Measurements from ENCODE around the gene CC2D1A.

CC2D1A gene

DNA sequence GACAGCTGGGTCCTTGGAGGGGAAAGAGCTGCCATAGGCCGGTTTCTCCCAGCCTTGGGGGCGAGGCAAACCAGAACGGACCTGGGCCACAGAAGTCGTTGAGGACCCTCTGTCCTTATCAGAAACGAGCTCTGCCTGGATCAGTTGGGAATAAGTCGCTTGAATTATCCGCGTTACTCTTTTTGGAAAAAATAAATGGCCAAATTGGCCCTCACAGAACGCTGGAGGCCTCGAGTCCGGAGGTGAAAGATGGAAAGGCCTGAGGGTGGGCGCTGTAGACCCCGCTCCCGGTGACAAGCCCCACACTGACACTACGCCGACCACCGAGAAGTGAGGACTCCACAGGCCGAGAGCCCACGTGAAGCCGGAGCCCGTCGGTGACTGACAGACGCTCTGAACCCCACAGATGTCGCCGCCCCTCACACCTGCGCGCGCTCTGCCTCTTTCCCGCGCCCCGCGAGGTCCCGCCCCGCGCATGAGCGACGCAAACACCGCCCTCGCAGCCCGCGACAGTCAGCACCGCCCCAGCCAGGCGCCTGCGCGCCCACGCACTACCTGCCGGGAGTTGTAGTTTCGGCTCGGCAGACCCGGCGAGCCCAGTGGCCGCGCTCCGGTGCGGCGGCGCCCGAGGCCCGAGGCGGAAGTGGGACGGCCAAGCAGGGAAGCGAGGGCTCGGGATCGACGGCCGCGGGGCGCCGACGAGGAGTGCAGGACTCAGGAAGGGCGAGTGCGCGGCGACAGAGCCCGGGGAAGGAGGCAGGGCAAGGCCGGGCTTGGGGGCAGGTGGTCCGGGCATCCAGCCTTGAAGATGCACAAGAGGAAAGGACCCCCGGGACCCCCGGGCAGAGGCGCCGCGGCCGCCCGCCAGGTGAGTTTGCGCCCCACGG, at the start of gene CC2D1A, which contains the start of gene BRME1:
TSS of gene CC2D1A (plus strand) at position 568 of the 887 bp plus-strand sequence. CDS start at position 809, 241 bp downstream.
TSS of gene BRME1 (minus strand) at position 484 of the 887 bp plus-strand sequence. CDS start 1,225 bp downstream, outside the sequence.
- peak; percentile 79 for DNase-seq (ENCODE audit: low spot score)

DNA sequence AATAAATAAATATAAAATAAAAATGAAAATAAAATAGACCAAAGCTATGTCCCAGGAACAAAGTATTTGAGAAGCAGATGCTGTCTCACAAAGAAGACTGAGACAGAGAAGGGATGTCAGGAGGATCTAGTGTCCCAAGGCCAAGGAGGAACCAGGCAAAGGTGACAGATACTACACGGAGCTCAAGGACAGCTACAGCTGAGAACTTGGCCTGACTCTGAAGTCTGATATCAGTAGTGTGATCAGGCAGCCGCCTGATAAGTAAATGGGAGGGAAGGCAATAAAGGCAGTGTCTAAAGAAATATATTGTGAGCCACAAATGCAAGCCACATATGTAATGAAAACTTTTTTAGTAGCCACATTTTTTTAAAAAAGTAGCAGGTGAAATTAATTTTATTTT, 49.5 kb upstream of the CC2D1A start:
- no peak for DNase-seq (ENCODE audit: low spot score)

DNA sequence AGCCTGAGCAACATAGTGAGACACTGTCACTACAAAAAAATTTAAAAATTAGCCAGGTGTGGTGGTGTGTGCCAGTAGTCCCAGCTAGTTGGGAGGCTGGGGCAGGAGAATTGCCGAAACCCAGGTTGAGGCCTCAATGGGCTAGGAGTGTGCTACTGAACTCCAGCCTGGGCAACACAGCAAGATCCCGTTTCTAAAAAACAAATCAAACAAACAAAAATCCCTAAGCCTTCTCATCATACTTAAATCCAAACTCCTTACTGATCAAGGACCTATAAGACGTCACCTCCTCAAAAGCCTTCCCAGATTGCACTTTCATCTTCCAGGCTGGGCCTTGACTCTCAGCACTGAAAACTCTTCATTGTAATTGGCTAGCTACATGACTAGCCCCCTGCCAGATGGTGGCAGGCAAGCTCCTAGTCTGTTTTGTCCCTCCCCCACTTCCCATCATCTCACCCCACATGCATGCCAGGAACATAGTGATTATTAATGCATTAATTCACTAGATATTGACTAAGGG, 46.6 kb upstream of the CC2D1A start:
- no peak for DNase-seq (ENCODE audit: low spot score)

DNA sequence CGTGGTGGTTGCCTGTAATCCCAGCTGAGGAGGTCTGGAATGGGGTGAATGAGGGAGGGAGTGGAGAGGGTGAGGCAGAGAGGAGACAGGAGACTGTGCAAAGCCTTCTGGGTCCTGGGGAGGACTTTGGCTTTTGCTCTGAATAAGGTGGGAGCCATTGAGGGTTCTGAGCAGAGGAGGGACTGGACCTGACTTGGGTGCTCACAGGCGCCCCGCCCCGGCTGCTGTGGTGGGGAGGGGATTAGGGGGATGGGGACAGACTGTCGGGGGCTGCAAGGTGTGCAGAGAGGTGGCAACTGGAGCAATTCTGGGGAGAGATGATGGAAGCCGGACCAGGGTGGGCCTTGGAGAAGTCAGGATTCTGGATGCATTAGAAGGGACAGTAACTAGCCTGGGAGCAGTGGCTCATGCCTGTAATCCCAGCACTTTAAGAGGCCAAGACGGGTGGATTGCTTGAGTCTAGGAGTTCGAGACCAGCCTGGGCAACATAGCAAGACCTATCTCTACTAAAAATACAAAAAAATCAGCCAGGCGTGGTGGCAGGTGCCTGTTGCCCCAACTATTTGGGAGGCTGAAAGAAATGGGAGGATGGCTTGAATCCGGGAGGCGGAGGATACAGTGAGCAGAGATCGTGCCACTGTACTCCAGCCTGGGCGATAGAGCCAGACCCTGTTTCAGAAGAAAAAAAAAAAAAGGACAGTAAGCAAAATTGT, 45.2 kb upstream of the CC2D1A start:
- DNase-seq (ENCODE audit: low spot score), result no peak

DNA sequence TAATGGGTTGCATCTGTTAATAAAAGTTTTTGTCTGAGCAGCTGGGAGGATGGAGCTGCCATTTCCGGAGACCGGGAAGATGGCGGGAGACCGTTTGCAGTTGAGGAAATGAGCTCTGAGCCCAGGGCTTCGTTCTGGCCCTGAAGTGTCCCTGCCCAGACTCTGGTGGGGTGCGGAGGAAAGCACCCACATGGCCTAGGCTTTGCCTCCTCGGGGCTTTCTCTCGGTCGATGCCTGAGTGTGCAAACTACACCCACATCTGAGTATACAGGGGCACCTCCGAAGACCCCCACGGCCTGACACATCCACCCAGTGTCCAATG, 44.6 kb upstream of the CC2D1A start:
- DNase-seq (ENCODE audit: low spot score), result no peak

DNA sequence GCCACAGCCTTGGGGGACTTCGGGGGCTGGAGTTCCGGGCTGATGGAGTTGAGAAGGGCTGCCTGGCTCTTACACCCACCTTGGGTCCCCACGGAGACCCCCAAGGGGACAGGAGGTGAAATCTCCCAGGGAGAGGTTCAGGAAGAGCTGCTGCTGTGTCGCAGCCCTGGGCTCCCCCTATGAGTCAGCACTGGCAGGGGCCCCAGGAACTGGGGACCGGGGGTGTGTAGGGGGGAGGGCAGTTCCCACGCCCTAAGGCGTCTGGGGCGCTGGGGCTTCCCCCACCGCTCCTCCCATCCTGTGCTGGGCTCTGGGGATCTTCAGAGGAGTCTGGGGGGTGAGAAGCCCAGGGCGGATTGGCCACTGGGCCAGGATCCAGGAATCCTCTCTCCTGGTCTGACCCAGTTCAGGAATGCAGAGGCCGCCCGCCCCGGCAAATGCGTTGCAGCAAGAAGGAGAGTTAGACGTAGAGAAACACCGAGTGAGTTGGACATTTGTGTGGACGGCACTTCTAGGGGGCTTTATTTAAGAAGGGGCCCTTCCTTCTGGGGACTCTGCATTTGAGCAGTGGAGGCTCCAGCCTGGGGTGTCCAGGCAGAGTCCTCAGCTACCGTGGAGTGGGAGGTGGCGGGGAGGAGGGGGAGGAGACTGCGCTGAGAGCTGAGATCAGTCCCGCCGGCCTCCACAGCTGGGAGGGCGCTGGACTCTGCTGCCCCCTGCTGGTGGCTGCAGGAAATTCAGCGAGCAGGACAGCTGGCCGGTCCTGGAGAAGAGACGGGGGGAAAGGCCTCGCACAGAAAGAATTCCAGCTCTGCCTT, 44.1 kb upstream of the CC2D1A start:
- peak; percentile 85 for DNase-seq (ENCODE audit: low spot score)

DNA sequence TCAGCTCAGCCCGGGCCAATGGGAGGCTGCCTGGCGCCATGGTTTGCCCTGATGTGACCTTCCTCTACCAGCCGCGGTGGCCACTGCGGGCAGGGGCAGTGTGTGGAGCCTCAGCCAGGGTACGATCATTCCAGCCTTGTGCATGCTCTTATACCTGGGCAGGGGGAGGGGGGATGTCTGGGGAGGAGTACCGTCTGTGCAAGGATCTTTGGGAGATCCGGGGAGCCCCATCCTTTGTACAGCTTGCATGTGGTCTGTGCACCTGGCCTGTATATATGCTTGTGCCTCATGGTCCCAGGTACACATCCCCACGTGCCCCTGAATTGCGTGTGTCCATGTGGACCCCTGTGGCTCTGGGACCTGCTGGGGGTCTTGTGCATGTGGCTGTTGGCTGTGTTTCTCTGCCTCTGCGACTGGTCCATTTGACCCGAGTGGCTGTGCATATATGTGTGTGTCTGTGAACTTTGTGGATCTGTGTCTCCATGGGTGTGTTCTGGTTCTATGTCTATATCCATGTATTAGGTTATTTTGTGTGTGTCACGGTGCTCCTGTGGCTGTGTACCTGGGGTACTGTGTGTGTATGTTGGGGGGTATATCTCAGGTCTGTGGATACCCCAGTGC, 41.8 kb upstream of the CC2D1A start:
- no peak for DNase-seq (ENCODE audit: low spot score)

DNA sequence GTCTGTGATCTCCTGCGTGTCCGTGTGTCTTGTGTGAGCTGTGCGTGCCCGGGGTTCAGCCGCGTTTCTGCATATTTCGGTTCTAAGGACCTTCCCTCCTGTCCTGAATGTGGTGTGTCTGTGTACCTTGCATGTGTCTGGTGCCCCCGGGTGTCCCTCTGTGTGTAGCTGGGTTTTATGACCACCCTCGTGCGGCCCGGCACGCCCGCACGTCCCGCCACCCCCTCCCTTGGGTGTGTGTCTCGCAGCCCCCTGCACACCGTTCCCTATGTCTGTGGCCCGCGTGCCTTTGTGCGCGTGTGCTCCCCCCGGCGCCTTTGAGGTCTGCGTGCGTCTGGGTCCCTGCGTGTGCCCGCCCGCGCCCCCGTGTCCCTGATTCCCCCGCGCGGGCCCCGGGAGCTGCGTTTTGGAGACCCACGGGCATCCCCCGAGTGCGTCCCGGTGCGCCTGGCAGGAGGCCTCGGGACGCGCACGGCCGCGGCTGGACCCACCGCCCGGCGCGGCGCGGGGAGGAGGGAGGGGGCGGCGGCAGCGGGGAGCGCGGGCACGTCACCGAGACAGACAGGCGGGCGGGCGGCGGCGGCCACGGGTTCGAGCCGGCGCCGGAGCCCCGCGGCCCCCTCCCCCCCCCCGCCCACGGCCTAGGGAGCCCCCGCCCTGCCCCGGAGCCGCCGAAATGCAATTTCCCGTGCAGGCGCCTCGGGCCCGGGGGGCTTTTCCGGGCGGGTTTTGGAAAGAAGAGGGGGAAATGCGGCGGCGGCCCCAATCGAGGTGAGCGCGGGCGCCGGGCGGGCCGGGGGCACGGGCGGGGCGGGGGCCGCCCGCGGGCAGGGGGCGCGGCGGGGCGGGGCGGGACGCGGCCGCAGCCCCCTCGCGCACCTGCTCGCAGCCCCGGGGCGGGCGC, 41.1 kb upstream of the CC2D1A start:
- no peak for DNase-seq (ENCODE audit: low spot score)

DNA sequence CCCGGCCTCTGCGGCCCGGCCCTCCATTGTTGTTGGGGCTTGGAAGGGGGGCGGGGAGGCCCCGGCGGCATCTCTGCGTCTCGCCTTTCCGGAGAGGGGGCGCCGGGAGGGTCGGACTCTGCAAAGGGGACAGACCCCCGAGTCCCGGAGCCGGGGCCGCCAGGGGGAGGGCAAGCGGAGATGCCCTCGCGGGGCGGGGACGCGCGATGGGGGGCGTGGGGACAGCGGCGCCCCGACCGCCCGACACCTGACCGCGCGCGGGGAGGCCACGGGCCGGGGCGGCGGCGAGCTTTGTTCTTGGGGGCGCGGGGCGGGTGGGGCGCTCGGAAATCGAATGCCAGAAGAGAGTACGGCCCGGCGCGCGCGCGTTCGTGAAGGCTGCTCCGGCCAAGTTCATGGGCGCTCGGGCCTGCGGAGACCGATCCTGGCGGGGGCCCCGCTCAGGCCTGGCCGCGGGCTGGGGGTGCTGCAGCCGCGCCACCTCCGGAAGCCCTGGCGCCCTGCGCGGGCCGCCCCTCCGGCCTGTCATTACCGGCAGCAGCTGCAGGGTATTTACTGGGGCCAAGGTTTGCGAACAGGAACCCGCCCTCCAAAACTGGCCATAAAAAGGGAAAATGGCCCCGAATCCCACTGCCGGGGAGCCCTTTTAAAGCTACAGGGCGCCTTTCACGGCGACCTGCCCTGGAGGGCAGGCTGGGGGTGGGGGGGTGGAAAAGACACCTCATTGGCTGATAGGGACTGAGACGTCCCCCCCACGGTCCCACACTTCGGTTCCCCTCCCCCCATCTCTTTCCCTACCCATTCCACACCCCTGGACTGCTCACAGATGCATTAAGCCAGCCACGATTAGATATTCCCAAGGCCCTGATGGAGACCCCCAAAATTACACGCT, 40.2 kb upstream of the CC2D1A start:
- no peak for DNase-seq (ENCODE audit: low spot score)

DNA sequence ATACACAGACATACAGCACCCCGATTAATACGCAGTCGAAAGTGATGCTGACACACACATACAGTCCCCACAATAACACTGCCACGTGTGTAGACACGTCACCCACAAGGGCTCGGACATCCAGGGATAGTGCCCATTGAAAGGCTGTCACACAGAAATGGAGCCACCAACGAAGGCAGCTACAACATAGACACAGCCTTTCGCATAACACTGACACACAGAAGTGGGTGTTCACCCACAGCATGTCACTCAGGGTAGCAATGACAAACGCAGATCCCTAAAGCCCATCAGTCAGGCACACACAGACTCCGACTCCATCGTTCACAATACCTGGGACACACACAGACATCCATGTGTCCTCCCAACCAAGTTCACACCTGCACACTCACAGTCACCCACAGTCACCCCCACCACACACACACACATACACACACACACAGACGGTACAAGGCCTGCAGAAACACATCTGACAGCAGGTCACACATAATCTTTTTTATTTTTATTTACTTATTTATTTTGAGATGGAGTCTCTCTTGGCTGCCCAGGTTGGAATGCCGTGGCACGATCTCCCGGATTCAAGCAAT, 39.4 kb upstream of the CC2D1A start:
- DNase-seq (ENCODE audit: low spot score), result no peak

DNA sequence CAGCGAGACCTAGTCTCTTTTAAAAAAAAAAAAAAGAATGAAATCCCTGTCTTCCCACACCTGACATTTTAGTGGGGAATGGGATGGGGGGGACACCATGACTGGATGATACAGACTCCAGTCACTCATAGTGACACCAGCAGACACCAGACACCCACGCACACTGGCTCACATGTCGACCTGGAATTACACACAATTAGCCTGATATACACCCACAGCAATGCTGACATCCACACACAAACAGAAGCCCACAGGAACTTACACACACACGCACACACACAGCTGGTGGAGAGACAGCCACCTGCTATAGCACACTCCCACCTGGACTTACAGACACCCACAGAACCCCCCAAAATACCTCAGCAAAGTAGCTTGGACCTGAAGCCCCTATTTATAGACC, 37.3 kb upstream of the CC2D1A start:
- DNase-seq (ENCODE audit: low spot score), result no peak

DNA sequence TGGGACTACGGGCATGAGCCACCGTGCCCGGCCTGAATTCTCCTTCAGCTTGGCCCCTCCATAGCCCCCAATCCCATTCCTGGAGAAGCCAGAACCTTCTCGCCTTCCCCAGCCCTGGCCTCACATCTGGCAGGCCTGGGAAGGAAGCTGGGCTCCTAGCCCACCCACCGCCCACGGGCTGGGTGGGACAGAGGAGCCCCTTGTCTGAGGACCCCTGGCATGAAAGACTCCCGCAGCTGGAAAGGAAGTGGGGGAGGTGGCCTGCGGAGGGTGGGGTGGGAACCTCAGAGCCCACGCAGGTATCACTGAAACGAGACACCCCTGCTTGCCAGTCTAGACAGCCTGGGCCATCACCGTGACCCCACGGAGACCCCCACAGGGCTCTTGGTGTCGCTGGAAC, 36.7 kb upstream of the CC2D1A start:
- no peak for DNase-seq (ENCODE audit: low spot score)

DNA sequence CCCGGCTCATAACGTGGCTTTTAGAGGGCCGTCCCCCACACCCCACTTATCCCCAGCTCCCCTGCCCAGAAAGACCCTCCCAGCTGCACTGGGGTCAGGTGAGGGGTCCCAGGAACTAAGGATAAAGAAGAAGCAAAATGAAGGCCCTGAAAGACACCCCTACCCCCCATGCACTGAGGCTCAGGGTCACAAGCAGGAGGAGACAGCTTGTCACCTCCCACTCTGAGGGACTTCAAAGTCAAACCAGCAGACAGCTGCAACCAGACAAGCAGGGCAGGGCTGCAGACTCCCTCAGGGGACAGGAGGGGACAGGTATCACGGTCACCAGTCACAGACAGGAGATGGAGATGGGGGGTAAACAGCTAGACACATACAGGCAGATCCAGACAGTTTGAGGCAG, 35.1 kb upstream of the CC2D1A start:
- DNase-seq (ENCODE audit: low spot score), result no peak

DNA sequence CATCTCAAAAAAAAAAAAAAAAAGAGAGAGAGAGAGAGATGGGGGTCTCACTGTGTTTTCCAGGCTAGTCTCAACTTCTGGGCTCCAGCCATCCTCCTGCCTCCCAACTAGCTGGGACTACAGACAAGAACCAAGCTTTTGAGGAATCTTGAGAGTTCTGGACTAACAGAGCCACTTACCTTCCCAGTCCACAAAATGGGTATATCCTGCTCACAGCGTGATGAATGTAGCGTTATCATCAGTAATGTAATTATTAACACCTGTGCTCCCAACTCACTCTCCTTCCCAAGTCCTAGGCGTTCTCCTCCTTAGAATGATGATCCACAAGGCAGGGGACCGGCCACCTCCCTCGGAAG, 33.7 kb upstream of the CC2D1A start:
- no peak for DNase-seq (ENCODE audit: low spot score)

DNA sequence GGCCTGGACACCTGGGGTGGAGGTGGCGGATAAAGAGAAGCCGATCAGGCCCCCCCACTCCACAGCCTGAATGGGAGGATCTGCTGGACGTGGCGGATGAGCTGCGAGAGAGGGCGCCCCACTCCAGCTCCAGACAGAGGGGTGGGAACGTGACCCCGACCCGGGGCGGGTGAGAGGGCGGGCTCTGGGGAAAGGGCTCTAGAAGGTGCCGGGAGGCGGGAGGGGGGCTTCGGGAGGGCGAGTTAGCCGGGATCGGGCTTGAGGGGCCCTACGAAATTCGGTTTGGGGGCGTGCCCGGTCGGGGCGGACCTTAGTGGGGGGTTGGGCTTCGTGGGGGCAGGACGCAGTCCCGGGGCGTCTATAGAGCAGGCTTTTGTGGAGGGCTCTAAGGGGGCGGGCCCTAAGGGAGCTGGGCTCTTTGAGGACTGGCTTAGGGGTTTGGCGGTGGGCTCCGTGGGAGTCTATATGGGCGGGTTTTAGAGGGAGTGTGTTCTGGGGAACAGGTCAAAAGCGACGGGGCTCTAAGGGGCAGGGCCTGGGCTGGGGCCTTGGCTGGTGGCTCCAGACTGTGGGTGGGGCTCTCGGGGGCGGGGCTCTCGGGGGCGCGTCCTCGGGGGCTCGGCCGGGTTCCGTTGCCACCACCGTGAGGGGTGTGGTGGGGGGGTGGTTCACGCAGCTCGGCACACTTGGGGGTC, 33.2 kb upstream of the CC2D1A start:
- no peak for DNase-seq (ENCODE audit: low spot score)

DNA sequence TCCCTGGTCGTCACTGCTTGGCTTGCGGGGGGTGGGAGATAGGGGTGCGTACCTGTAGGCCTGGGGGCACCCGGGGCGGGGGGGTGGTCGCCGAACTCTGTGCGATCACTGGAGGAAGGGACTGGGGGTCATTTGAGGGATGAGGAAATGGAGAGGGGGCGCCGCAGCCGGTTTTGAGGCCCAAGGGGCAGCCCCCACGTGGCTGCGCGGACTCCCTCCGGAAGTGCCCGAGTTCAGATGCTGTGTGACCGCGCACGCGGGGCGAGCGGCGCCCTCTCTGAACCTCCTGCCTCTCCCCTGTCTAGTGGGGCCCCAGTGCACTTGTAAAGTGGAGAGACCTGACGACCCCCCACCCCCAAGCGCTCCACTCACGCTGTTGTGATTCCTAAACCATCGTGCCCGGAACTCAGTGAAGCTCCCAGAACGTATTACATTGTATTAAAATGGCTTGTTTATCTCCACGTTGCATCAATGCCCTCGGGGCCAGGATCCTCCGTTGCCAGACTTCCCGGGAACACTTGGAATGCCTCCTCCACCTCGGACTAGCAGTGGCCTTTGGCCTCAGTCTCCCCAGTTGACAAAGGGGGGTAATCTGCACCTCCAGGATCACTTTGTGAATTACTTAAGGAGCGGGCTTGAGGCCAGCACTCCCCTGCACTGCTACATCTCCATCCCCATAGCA, 32.0 kb upstream of the CC2D1A start:
- no peak for DNase-seq (ENCODE audit: low spot score)

DNA sequence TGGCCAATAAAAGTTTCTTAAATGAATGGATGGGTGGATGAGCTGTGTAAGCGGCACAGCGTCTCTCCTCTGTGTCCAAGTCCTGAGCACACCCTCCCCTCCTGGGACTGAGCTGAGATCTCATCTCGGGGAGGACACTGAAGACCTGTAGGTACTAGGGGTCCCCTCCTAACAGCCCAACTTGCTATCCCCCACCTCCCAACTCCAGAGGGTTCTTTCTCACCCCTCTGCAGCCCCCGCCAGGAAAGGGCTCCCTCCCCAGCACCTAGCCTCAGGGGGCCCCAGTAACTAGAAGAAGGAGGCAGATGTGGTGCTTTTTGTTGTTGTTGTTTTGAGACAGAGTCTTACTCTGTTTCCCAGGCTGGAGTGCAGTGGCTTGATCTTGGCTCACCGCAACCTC, 30.2 kb upstream of the CC2D1A start:
- DNase-seq (ENCODE audit: low spot score), result no peak

DNA sequence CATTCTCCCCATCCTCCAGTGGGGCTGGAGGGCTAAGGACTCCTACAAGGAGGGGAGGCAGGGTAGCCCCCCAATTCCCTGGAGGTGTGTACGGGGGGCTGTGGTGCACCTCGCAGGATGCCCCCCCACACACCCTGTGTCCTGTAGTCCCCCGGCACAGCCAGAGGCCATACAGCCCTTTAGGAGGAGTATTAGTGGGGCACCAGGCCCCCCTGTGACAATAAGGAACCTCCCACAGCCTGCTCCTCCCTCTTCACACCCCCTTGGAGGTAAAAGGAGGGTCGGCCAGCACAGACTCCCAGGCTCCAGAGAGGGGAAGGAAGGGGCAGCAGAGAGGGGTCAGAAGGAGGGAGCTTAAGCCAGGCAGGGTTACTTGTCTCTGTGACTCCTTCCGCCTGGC, 29.2 kb upstream of the CC2D1A start, which contains the start of gene NANOS3:
TSS of gene NANOS3 (plus strand) at position 301 of the 400 bp plus-strand sequence. CDS start 115 bp downstream, outside the sequence.
- DNase-seq (ENCODE audit: low spot score), result no peak
